Choroid plexus epithelial cell (primary cell): ENCODE data around the gene GREB1L.
A peak's percentile ranks its signal among the peaks of the same experiment; 100 is the strongest.

Experiments used
- DNase-seq: peaks from one replicate; pipeline ENCODE4 v3.0.0-alpha.2; 2010; ENCODE audit warnings: low read depth
- H3K4me3 ChIP-seq: 2 replicates; pipeline ENCODE4 v1.5.1; 2011; ENCODE audit warnings: low read depth, mild to moderate bottlenecking, control low read depth, low read length, moderate library complexity
- CTCF ChIP-seq: conservative IDR thresholded peaks from 2 replicates; pipeline ENCODE4 v1.5.1; 2011; ENCODE audit warnings: low read depth, mild to moderate bottlenecking, control low read depth, inconsistent platforms, low read length, moderate library complexity

Gene GREB1L

DNA sequence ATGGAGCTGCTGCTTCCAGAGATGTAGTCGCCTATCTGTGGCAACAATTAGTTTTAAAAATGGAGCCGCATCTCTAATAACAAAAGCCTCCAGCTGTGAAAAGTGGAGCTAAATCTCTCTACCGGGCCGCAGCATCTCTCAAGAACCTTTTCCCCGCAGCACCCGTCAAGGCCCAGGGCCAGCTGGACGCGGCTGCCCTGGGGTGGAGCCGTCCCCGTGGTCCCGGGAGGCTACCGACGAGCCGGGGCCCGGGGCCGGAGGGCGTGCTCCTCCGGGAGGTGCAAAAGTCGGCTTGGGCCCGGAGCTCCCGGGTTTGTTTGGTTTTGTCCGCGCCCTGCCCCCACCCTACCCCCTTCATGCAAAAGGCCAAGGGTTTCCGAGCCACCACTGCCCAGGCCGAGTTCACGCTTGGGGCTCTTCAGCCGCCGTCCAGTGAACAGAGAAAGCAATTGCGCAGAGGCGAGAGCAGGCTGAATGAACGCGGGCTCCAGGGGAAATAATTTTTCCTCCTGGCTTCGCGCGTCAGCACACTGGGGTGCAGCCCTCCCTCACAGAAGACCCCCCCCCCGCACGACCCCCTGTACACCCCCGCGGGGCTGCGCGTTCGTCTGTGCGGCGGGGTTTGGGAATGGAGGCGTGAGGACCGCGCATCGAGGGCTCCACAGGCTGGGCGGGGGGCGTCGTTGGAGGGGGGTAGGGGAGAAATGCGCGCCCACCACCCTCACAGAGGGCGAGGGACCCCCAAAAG is 557 bp upstream of the GREB1L start:
- DNase-seq, result no peak
- H3K4me3 ChIP-seq, result no peak overlapping the region
- TF ChIP-seq CTCF, result no peak

- no peak for TF ChIP-seq CTCF
- peak overlapping the region; percentile 38 for H3K4me3 ChIP-seq
- DNase-seq, result no peak
Measured at GRCh38 chr18:21242780-21243401, 859 bp downstream of the GREB1L start.

GRCh38 chr18:21254576-21254975 is 12.5 kb downstream of the GREB1L start:
- TF ChIP-seq CTCF, result no peak

DNA sequence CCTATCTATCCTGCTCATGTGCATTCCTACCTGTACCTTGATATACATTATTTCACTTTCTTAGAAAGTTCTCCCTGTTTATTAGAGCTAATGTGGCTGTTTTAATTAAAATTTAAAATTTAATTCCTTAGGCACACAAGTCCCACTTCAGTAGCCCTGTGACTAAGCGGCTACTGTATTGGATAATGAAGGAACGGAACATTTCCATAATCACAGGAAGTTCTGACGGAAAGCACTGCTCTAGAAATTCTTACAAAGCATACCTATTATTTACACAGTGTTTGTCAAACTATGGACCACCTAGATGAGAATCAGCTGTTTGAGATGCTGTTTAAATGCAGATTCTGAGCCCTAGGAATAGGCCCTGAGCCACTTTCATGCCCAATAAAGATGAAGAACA is 13.2 kb downstream of the GREB1L start:
- TF ChIP-seq CTCF, result no peak
- DNase-seq, result no peak
- no peak overlapping the region for H3K4me3 ChIP-seq

More at GRCh38 chr18:21254576-21254975, 12.5 kb downstream of the GREB1L start:
- no peak for DNase-seq
- H3K4me3 ChIP-seq, result no peak overlapping the region

- no peak overlapping the region for H3K4me3 ChIP-seq
- DNase-seq, result peak; percentile 50
- no peak for TF ChIP-seq CTCF
Measured at GRCh38 chr18:21257386-21257785, 15.4 kb downstream of the GREB1L start.

- TF ChIP-seq CTCF, result no peak
- no peak for DNase-seq
- H3K4me3 ChIP-seq, result no peak overlapping the region
Measured at GRCh38 chr18:21260621-21261020, 18.6 kb downstream of the GREB1L start.

GRCh38 chr18:21261352-21261751 is 19.3 kb downstream of the GREB1L start:
- no peak overlapping the region for H3K4me3 ChIP-seq
- TF ChIP-seq CTCF, result no peak
- no peak for DNase-seq
